Ovary (tissue), 3 donors: ENCODE data around the gene ATP5F1E.

Experiments
- POLR2A ChIP-seq: fragments of 450-650 bp; IDR thresholded peaks from one replicate; pipeline ENCODE4 v1.6.1; 2017; ENCODE audit warnings: antibody characterized with exemption, mild to moderate bottlenecking, moderate library complexity
- TF ChIP-seq, protein P1 (sequence below), 3 donors: fragments of 450-650 bp in 2 of 3; fragments of 200-600 bp in 1 of 3; IDR thresholded peaks; one replicate each; pipeline versions ENCODE4 v1.5.1 to v1.8.0; 2016 to 2022; ENCODE audit warnings: antibody characterized with exemption in 3 of 3, mild to moderate bottlenecking in 1 of 3
- donor health status: DM: no; HTN: no; CAD: no.

DNA sequence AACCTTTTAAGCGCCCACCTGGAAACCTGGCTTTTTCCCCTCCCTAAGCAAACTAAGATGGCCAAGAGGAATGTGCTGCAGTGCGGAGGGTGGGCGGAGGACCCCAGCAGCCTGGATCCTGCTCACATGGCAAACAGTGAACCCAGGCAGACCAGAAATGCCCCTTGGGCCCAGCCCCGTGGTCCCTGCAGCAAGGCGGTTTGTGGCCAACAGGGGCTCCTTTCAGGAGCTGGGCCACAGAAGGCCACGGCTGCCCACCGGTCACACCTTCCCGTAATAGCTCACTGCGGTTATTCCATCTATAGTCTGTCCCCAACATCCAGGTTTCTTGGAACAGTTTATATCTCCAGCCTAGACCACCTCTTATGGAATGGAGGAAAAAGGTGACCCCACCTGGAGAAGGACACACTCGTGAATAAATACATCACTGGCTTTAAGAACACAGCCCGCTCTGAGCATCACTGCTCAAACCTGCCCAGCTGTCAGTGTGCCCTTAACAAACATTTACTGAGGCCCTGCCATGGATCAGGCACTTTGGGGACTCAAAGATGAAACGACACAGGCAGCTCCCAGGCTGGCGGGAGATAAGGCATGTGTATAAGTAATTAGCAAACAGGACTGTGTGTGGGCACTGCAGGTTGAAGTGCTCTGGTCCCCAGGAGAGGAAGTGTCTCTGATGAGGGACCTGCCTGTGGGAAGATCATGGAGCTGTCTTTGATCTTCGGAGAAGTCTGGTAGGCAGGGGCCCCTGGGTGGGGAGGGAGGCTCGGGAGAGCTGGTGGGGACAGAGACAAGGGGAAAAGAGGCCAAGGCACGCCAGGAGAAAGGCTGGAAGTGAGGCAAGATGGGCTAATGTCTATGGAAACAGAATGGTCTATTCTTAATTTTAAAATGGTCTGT lies 16.1 kb downstream of the ATP5F1E start:
- TF ChIP-seq POLR2A = no peak
- TF ChIP-seq, protein P1, sequence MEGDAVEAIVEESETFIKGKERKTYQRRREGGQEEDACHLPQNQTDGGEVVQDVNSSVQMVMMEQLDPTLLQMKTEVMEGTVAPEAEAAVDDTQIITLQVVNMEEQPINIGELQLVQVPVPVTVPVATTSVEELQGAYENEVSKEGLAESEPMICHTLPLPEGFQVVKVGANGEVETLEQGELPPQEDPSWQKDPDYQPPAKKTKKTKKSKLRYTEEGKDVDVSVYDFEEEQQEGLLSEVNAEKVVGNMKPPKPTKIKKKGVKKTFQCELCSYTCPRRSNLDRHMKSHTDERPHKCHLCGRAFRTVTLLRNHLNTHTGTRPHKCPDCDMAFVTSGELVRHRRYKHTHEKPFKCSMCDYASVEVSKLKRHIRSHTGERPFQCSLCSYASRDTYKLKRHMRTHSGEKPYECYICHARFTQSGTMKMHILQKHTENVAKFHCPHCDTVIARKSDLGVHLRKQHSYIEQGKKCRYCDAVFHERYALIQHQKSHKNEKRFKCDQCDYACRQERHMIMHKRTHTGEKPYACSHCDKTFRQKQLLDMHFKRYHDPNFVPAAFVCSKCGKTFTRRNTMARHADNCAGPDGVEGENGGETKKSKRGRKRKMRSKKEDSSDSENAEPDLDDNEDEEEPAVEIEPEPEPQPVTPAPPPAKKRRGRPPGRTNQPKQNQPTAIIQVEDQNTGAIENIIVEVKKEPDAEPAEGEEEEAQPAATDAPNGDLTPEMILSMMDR (IDR thresholded peaks at IDR 0.05) = no peak
